Activated naive CD8-positive, alpha-beta T cell (primary cell): ENCODE results near the gene RNASE8.
"Not testable (repeated sequence)": the region's sequence is repeated elsewhere in the genome, so short reads cannot be mapped to it uniquely, and the experiment has no call there.

Experiments used
- H3K27ac Mint-ChIP-seq: one replicate; pipeline ENCODE4 v1.8.0; 2021; ENCODE audit warnings: mixed read lengths
- H3K27me3 Mint-ChIP-seq: one replicate; pipeline ENCODE4 v1.8.0; 2021; ENCODE audit warnings: mixed read lengths
- H3K36me3 Mint-ChIP-seq: one replicate; pipeline ENCODE4 v1.8.0; 2021; ENCODE audit warnings: mixed read lengths
- H3K4me1 Mint-ChIP-seq: one replicate; pipeline ENCODE4 v1.8.0; 2021; ENCODE audit warnings: low read depth, mixed read lengths
- H3K4me3 Mint-ChIP-seq: one replicate; pipeline ENCODE4 v1.8.0; 2021; ENCODE audit warnings: mild to moderate bottlenecking, mixed read lengths
- H3K9me3 Mint-ChIP-seq: one replicate; pipeline ENCODE4 v1.8.0; 2021; ENCODE audit warnings: low read depth, mixed read lengths

Gene RNASE8

DNA sequence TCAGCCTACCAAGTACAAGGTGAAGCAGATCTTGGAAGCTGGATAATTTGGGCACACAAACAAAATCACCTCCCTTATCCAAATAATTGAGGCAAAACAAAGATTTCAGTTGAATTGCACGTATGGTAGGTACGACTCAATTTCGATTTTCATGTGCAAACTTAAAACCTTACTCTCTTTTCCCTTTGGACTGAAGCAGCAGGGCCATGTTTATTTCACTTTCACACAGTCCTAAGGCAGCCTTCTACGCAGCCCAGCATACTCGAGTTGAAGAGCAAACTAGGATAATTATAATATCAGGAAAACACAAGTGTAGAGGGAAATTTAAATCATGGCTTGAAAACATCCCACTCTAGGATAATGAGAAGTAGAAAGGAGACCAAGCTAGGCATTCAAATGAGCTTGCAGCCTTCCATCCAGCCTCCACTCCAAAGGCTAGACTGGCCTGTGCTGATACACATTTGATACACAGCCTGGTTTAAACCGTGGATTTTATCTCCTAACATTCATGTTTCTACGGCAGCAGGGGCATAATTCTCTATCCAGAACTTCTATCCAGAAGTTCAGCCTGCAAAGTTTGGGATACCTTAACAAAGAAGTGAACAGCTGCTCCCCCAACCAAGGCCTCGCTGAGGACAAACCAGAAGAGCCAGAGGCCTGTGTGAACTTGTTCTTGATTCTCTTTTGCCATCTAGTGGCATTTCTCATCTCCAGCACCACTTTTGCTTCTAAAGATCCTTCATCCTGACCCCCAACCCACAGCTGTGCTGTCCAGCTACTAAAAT, 17.8 kb upstream of the RNASE8 start:
- H3K27me3 Mint-ChIP-seq, result peaks cover 4% of the 10 kb centered on the region
- H3K4me1 Mint-ChIP-seq, result peaks cover 7% of the 10 kb centered on the region
- no peaks in the 10 kb centered on the region for H3K36me3 Mint-ChIP-seq
- H3K4me3 Mint-ChIP-seq, result no peak overlapping the region
- no peaks in the 10 kb centered on the region for H3K9me3 Mint-ChIP-seq
- H3K27ac Mint-ChIP-seq, result no peak overlapping the region

DNA sequence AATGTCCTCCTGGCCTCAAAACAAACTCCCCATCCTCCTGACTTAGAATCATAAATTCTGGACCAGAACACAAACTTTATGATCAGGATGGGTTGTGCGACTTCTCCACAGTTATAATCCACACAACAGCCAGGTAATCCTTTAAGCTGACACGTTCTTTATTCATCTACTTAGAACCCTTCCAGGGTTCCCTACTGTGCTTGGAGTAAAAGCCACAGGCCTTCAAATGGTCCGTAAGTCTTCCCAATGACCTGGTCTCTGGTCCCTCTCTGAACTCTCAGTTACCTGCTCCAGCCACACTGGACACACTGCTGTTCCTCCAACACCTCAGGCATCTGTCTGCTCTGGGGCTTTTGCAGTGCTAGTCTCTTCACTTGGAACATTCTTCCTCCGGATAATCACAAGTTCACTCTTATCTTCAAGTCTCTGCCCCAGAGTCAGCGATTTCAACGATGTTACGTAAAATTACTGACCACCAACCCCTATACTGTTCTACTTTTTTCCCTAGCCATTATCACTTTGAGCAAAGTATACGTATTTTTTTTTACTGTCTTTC, 17.2 kb upstream of the RNASE8 start:
- no peaks in the 10 kb centered on the region for H3K36me3 Mint-ChIP-seq
- no peaks in the 10 kb centered on the region for H3K9me3 Mint-ChIP-seq
- no peak overlapping the region for H3K4me3 Mint-ChIP-seq
- H3K27me3 Mint-ChIP-seq, result peaks cover 4% of the 10 kb centered on the region
- peaks cover 7% of the 10 kb centered on the region for H3K4me1 Mint-ChIP-seq
- no peak overlapping the region for H3K27ac Mint-ChIP-seq

DNA sequence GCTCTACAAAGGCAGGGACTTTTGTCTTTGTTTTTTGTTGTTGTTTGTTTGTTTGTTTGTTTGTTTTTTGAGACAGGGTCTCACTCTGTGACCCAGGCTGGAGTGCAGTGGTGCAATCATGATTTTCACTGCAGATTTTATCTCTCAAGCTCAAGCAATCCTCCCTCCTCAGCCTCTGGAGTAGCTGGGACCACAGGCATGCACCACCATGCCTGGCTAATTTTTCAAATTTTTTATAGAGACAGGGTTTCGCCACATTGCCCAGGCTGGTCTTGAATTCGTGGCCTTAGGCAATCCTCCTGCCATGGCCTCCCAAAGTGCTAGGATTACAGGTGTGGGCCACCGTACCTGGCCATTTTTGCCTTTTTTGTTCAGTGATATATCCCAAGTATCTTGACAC, 16.7 kb upstream of the RNASE8 start:
- H3K9me3 Mint-ChIP-seq, H3K36me3 Mint-ChIP-seq, H3K27ac Mint-ChIP-seq, H3K4me1 Mint-ChIP-seq, H3K4me3 Mint-ChIP-seq, H3K27me3 Mint-ChIP-seq: not testable (repeated sequence)

GRCh38 chr14:21041676-21042433, 15.8 kb upstream of the RNASE8 start, which contains the start of gene RNASE7:
Gene RNASE7 (plus strand): TSS chr14:21042362. CDS start chr14:21042993, 631 bp downstream.
- Mint-ChIP-seq H3K36me3 (no peaks in the 10 kb centered on the region), H3K27ac (no peak within 1 kb of the TSS), H3K4me3 (no peak within 1 kb of the TSS), H3K4me1 (peaks cover 7% of the 10 kb centered on the region), H3K27me3 (peaks cover 4% of the 10 kb centered on the region), H3K9me3 (no peaks in the 10 kb centered on the region)

GRCh38 chr14:21042918-21043317, 14.7 kb upstream of the RNASE8 start:
- H3K27ac Mint-ChIP-seq, result no peak overlapping the region
- no peaks in the 10 kb centered on the region for H3K9me3 Mint-ChIP-seq
- no peak overlapping the region for H3K4me3 Mint-ChIP-seq
- H3K27me3 Mint-ChIP-seq, result peaks cover 6% of the 10 kb centered on the region
- H3K4me1 Mint-ChIP-seq, result peaks cover 7% of the 10 kb centered on the region
- H3K36me3 Mint-ChIP-seq, result no peaks in the 10 kb centered on the region

DNA sequence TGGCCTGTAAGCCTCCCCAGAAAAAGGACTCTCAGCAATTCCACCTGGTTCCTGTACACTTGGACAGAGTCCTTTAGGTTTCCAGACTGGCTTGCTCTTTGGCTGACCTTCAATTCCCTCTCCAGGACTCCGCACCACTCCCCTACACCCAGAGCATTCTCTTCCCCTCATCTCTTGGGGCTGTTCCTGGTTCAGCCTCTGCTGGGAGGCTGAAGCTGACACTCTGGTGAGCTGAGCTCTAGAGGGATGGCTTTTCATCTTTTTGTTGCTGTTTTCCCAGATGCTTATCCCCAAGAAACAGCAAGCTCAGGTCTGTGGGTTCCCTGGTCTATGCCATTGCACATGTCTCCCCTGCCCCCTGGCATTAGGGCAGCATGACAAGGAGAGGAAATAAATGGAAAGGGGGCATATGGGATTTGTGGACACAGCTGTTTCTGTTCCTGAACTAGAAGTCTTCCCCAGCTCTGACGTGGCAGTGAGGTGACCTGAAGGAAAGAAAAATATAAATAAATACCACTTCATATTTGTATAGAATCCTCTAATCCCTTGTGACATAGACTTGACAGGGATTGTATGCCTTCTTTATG, 14.1 kb upstream of the RNASE8 start:
- no peaks in the 10 kb centered on the region for H3K9me3 Mint-ChIP-seq
- no peak overlapping the region for H3K27ac Mint-ChIP-seq
- H3K4me3 Mint-ChIP-seq, result no peak overlapping the region
- peaks cover 6% of the 10 kb centered on the region for H3K27me3 Mint-ChIP-seq
- H3K4me1 Mint-ChIP-seq, result peaks cover 7% of the 10 kb centered on the region
- no peaks in the 10 kb centered on the region for H3K36me3 Mint-ChIP-seq

- Mint-ChIP-seq H3K36me3 (no peaks in the 10 kb centered on the region), H3K27ac (no peak overlapping the region), H3K4me1 (peaks cover 7% of the 10 kb centered on the region), H3K4me3 (no peak overlapping the region), H3K9me3 (no peaks in the 10 kb centered on the region), H3K27me3 (peaks cover 6% of the 10 kb centered on the region)
These were observed 13.5 kb upstream of the RNASE8 start for GRCh38 chr14:21043974-21044618.

DNA sequence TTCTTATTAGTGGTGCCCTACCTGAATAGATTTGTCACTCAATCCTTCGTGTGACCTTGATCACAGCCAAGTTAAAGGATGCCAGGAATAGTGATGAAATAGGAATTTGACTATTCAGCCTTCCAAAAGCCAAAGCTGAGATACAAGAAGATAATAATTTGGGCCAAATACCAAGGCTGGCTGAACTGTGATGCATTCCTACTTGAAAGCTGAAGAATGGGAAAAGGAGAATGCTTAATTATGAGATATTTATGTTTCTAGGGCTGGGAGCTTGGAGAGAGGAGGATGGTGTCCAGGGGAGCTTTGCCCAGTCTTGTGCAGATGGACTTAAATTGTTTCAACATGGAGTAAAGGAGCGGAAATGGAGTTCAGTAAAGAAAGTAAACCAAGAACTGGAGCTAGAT, 10.2 kb upstream of the RNASE8 start:
- peaks cover 6% of the 10 kb centered on the region for H3K27me3 Mint-ChIP-seq
- H3K4me3 Mint-ChIP-seq, result no peak overlapping the region
- no peaks in the 10 kb centered on the region for H3K9me3 Mint-ChIP-seq
- H3K4me1 Mint-ChIP-seq, result peaks cover 7% of the 10 kb centered on the region
- no peaks in the 10 kb centered on the region for H3K36me3 Mint-ChIP-seq
- no peak overlapping the region for H3K27ac Mint-ChIP-seq

DNA sequence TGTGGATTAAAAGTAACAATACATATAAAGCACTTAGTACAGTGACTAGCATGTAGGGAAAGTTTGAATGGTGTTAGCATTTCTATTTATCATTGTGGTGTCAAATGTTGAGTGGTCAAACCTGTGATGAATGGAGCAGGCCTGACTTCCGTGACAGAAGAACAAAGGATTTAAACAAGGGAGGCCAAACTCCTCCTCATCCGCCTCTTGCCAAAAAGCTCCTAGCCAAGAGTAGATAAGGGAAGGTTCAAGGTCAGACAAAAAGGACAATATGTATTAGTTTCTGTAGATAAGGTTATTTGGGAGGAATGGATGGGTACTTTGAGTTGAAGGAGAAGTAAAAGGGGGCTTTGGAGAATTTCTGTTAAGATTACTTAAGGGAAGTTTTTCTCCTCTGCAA, 9.0 kb upstream of the RNASE8 start:
- Mint-ChIP-seq H3K9me3 (no peaks in the 10 kb centered on the region), H3K27ac (no peak overlapping the region)

GRCh38 chr14:21049271-21049673, 8.3 kb upstream of the RNASE8 start:
- peaks cover 5% of the 10 kb centered on the region for H3K4me1 Mint-ChIP-seq
- no peak overlapping the region for H3K27ac Mint-ChIP-seq
- H3K27me3 Mint-ChIP-seq, result peaks cover 3% of the 10 kb centered on the region
- H3K4me3 Mint-ChIP-seq, result no peak overlapping the region
- H3K9me3 Mint-ChIP-seq, result no peaks in the 10 kb centered on the region
- no peaks in the 10 kb centered on the region for H3K36me3 Mint-ChIP-seq

More for the DNA sequence above, 9.0 kb upstream of the RNASE8 start:
- Mint-ChIP-seq H3K4me3 (no peak overlapping the region), H3K36me3 (no peaks in the 10 kb centered on the region), H3K27me3 (peaks cover 3% of the 10 kb centered on the region), H3K4me1 (peaks cover 7% of the 10 kb centered on the region)

DNA sequence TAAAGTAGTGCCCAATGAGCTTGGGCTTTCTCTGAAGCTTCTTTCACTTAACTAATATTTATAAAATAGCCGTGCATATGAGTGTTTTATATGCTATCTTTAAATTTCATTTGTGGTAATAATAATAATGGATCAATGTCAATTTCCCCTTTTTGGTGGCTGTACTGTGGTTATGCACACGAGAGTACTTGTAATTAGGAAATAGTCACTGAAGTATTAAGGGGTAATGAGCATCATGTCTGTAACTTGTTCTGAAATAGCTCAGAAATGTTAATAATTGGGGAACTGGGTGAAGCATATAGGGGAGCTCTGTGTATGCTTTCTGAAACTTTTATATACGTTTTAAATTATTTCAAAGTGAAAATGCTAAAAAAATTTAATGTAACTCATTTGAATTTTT, 7.0 kb upstream of the RNASE8 start:
- Mint-ChIP-seq H3K27ac (no peak overlapping the region), H3K4me1 (no peaks in the 10 kb centered on the region), H3K4me3 (no peak overlapping the region), H3K27me3 (peaks cover 3% of the 10 kb centered on the region), H3K9me3 (no peaks in the 10 kb centered on the region), H3K36me3 (no peaks in the 10 kb centered on the region)

GRCh38 chr14:21053184-21054122, 4.2 kb upstream of the RNASE8 start:
- peaks cover 2% of the 10 kb centered on the region for H3K27me3 Mint-ChIP-seq
- no peaks in the 10 kb centered on the region for H3K9me3 Mint-ChIP-seq
- H3K27ac Mint-ChIP-seq, result no peak overlapping the region
- H3K4me3 Mint-ChIP-seq, result no peak overlapping the region
- no peaks in the 10 kb centered on the region for H3K36me3 Mint-ChIP-seq
- no peaks in the 10 kb centered on the region for H3K4me1 Mint-ChIP-seq

DNA sequence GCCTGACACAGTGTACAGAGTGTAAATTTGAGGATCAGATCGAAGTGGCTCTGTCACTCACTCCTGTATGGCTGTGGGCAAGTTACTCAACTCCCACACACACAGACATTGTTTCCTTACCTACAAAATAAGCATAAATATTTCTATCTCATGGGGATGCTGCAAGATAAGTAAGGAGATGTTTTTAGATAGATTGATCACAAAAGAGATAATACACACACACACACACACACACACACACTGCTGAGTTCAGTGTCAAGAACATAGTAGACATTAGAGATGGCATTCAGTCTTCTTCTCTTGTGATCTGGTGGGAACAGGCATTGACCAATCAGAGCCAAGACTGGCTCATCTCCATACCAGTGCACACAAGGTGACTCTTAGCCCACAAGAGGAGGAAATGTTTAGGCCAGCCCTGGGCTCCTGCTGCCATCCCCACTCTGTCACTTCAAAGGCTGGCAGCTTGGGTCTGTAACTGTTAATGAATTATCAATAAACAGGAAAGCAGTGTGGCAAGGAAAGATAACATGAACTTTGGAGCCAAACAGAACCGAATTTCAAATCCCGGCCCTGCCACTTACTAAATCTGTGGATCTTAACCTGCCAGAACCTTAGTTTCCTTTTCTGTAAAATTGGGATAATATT, 3.4 kb upstream of the RNASE8 start:
- no peaks in the 10 kb centered on the region for H3K9me3 Mint-ChIP-seq
- no peak overlapping the region for H3K27ac Mint-ChIP-seq
- no peak overlapping the region for H3K4me3 Mint-ChIP-seq
- no peaks in the 10 kb centered on the region for H3K36me3 Mint-ChIP-seq
- peaks cover 2% of the 10 kb centered on the region for H3K27me3 Mint-ChIP-seq
- no peaks in the 10 kb centered on the region for H3K4me1 Mint-ChIP-seq
